ENCODE measurements around the gene CD79A. TPM values are rescaled to one million over a fixed set of nuclear protein-coding genes. Genes with fewer than 3 reads are reported as not detected.

Gene CD79A
- total RNA-seq, 1 experiment from 2014 or later = 0.69 TPM

- TF ChIP-seq ZBTB33 (IDR thresholded peaks at IDR 0.05; ENCODE audit: extremely low read depth, insufficient replicate concordance, low read length) (no peak), ATF3 (IDR thresholded peaks at IDR 0.05) (no peak), ELF1 (IDR thresholded peaks at IDR 0.05; ENCODE audit: borderline replicate concordance, low read depth) (no peak), ZFX (IDR thresholded peaks at IDR 0.05) (no peak), POLR2A (IDR thresholded peaks at IDR 0.05; ENCODE audit: borderline replicate concordance, extremely low read depth, insufficient read depth, insufficient read length) (no peak), SIN3A (IDR thresholded peaks at IDR 0.05; ENCODE audit: low read depth) (no peak), TCF7L2 (IDR thresholded peaks at IDR 0.05; ENCODE audit: borderline replicate concordance, extremely low read depth, insufficient read depth, insufficient read length) (no peak)
Measured at GRCh38 chr19:41927497-41928192, 50.6 kb downstream of the CD79A start (continued).

GRCh38 chr19:41928221-41928683, 51.2 kb downstream of the CD79A start, which contains the start of gene ERFL:
TSS of gene ERFL (minus strand) at chr19:41928449. CDS start at chr19:41912919, 15,530 bp downstream.
- DNase-seq (ENCODE audit: low read depth, low spot score) = no peak
- Histone ChIP-seq H2AFZ (ENCODE audit: low read depth, low read length, poor library complexity, severe bottlenecking) (peak within 1 kb of the TSS; percentile 35), H4K20me1 (ENCODE audit: insufficient read depth) (no peaks in the 10 kb centered on the region), H3K4me1 (ENCODE audit: control insufficient read depth in 1 of 2, insufficient read depth in 2 of 2, low read length in 2 of 2) (peaks cover 17 to 28% of the 10 kb centered on the region in 2 experiments), H3K27me3 (ENCODE audit: insufficient read depth, low read length) (no peaks in the 10 kb centered on the region), H3K27ac (ENCODE audit: low read depth, low read length) (peak within 1 kb of the TSS; percentile 29; the same call in 1 of the 2 replicates), H3K4me2 (ENCODE audit: low read length) (peak within 1 kb of the TSS; percentile 96), H3K9me2 (ENCODE audit: insufficient read depth) (no peaks in the 10 kb centered on the region), H3K9ac (ENCODE audit: low read length) (peak within 1 kb of the TSS; percentile 66), H3K79me2 (ENCODE audit: insufficient read depth, low read length) (no peaks in the 10 kb centered on the region), H3K36me3 (ENCODE audit: control insufficient read depth in 1 of 2, insufficient read depth in 2 of 2, low read length in 2 of 2) (no peaks in the 10 kb centered on the region), H3K9me3 (ENCODE audit: control insufficient read depth in 1 of 2, insufficient read depth in 1 of 2, low read depth in 1 of 2, low read length in 2 of 2) (no peaks in the 10 kb centered on the region), H3K4me3 (replicated peaks in 1 of 2; ENCODE audit: low read depth in 1 of 2, low read length in 2 of 2) (peak within 1 kb of the TSS; percentile 52 to 69)
- ChIA-PET RAD21 (ENCODE audit: low non-redundant PET in 1 of 2, low total read pairs in 2 of 2, uncharacterized antibody in 2 of 2, unreplicated experiment in 2 of 2) (interaction anchor here in 1 of 2 experiments (0.7 kb wide), 1 partner anchor 16 kb away, joined by 5 read pairs; no protein-coding TSS in a partner anchor), POLR2A (no interaction called here), CTCF (interaction anchor here (1.6 kb wide), 1 partner anchor 41 kb away, joined by 4 read pairs; no protein-coding TSS in a partner anchor)
- ATAC-seq = peak; percentile 60
- BruUV-seq (replicated peaks) = no TSS peak
- TF ChIP-seq JUND (IDR thresholded peaks at IDR 0.05) = no peak
- intact Hi-C loops (cut with micrococcal nuclease) = loop anchor here (5.0 kb wide), 1 partner anchor 46 kb away; the partner anchor contains the start of gene ARHGEF1

Data from HCT116 (cell line).